ENCODE data around the gene SH2B2.
"Not testable (repeated sequence)": the region's sequence is repeated elsewhere in the genome, so short reads cannot be mapped to it uniquely, and the experiment has no call there.

SH2B2 gene

GRCh38 chr7:102337420-102337819 lies 50.8 kb downstream of the SH2B2 start:
- DNase-seq = not testable (repeated sequence)

- DNase-seq = not testable (repeated sequence)
These were observed 54.1 kb downstream of the SH2B2 start for GRCh38 chr7:102340599-102341368.

- DNase-seq = not testable (repeated sequence)
These were observed 60.3 kb downstream of the SH2B2 start for GRCh38 chr7:102346983-102347382.

- DNase-seq = not testable (repeated sequence)
These were observed 69.7 kb downstream of the SH2B2 start, which contains the start of gene SPDYE6 for GRCh38 chr7:102356344-102356743. Gene SPDYE6, minus strand, starts transcription at chr7:102356444. Its CDS starts 421 bp downstream, at chr7:102356023.

DNA sequence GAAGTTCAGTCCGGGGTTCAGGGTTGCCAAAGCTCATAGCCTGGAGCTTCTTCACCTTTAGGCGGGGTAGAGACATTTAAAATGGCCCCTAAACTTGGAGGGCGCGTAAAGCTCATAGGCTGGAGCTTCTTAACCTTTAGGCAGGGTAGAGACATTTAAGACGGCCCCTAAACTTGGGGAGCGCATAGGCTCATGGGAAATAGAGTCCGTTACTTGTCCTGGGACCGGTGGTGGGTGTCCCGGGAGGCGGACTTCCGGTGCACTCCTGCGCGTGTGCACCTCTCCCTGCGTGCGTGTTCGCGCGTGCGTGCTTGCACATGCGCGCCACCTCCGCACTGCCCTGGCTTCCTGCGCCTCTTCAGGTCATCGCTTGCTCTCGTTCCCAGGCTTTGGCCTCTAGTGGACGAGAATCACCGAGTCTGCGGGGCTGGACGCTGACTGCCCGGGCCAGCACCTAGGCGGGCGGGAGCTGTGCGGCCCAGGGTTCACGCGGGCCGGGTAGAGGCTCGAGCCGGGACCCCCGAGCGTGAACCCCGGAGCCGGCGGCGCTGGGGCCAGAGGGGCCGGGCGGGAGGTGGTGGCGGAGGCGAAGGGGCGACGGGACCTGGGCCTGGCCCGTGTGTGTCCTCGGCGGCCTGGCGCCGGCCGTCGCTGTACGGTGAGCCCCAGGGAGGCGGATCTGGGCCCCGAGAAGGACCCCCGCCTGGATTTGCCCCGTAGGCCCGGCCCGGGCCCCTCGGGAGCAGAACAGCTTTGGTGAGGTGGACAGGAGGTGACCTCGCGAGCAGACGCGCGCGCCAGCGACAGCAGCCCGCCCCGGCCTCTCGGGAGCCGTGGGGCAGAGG lies 77.1 kb downstream of the SH2B2 start:
- peak; percentile 97 for DNase-seq

DNA sequence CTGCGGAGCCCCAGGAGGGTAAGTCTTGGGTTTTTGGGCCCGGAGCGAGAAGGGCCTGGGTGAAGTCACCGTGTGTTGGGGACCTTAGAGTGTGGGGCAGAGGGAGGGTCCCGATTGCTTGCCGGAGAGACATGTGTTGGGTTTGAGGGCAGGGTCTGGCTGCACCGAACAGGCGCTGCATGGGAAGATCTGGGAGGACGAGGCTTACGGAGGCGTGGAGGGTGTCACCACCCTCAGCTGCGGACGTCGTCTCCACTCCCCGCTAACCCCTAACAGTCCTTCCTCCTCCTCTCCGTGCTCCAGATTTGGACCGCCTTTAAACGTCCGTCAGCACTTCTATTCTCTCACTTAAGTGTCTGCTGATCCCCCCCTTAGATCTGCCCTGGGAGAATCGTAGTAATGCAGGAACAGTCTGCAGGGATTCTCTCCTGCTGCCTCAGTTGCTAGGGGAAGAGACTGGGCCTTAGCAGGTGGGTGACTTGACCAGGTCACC lies 77.8 kb downstream of the SH2B2 start:
- peak; percentile 7 for DNase-seq

- DNase-seq = not testable (repeated sequence)
These were observed 78.7 kb downstream of the SH2B2 start for GRCh38 chr7:102365390-102365789.

DNA sequence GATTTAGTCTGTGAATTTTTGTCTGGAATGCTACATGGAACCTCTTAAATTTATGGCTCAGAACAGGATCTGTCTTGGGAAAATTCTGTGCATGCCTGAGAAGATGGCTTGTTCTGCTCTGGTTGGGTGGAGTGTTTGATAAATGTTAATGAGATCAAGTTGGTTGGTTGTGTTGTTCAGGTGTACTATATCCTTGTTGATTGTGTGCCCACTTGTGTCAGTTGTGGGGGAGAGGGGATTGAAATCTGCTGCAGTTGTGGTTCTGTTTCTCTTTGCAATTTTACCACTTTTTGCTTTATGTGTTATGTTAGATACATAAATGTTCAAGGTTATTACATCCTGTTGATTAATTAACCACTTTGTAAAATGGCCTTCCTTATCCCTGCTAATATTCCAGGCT lies 83.4 kb downstream of the SH2B2 start:
- not testable (repeated sequence) for DNase-seq
